Esophagus squamous epithelium (tissue), 4 donors: ENCODE measurements around the gene SULT2B1.

Experiments used
- POLR2A ChIP-seq, 4 donors: fragments of 450-650 bp; IDR thresholded peaks; one replicate each; pipeline ENCODE4 v1.6.1; 2017; ENCODE audit warnings: antibody characterized with exemption in 4 of 4, mild to moderate bottlenecking in 4 of 4, moderate library complexity in 3 of 4
- TF ChIP-seq, protein P1 (sequence below), 6 experiments: fragments of 450-650 bp in 4 of 6; fragments of 200-600 bp in 2 of 6; sonication (generic) in 2 of 6; IDR thresholded peaks; one replicate each; pipeline ENCODE4 v1.5.1; 2016 to 2019; ENCODE audit warnings: antibody characterized with exemption in 6 of 6, mild to moderate bottlenecking in 4 of 6, moderate library complexity in 4 of 6

DNA sequence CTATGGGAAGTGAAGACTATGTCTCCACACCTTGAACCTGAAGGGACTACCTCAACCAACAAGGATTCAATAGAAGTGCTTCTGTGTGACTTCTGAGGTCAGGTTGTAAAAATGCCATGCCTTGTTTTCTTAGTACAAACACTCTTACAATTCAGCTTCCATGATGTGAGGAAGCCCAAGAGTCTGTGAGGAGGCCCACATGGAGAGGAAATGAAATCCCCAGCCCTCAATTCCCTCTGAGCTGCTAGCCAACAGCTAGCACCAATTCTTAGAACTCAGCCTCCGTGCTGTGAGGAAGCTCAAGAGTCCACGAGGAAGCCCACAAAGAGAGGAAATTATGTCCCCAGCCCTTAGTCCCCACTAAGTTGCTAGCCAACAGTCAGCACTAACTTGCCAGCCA is 27.8 kb upstream of the SULT2B1 start:
- TF ChIP-seq, protein P1, sequence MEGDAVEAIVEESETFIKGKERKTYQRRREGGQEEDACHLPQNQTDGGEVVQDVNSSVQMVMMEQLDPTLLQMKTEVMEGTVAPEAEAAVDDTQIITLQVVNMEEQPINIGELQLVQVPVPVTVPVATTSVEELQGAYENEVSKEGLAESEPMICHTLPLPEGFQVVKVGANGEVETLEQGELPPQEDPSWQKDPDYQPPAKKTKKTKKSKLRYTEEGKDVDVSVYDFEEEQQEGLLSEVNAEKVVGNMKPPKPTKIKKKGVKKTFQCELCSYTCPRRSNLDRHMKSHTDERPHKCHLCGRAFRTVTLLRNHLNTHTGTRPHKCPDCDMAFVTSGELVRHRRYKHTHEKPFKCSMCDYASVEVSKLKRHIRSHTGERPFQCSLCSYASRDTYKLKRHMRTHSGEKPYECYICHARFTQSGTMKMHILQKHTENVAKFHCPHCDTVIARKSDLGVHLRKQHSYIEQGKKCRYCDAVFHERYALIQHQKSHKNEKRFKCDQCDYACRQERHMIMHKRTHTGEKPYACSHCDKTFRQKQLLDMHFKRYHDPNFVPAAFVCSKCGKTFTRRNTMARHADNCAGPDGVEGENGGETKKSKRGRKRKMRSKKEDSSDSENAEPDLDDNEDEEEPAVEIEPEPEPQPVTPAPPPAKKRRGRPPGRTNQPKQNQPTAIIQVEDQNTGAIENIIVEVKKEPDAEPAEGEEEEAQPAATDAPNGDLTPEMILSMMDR (IDR thresholded peaks at IDR 0.05), result no peak
- TF ChIP-seq POLR2A (IDR thresholded peaks at IDR 0.05), result no peak
